Measurements from ENCODE around the gene ECHDC3.
"Not testable (repeated sequence)": the region's sequence is repeated elsewhere in the genome, so short reads cannot be mapped to it uniquely, and the experiment has no call there.

Gene ECHDC3

DNA sequence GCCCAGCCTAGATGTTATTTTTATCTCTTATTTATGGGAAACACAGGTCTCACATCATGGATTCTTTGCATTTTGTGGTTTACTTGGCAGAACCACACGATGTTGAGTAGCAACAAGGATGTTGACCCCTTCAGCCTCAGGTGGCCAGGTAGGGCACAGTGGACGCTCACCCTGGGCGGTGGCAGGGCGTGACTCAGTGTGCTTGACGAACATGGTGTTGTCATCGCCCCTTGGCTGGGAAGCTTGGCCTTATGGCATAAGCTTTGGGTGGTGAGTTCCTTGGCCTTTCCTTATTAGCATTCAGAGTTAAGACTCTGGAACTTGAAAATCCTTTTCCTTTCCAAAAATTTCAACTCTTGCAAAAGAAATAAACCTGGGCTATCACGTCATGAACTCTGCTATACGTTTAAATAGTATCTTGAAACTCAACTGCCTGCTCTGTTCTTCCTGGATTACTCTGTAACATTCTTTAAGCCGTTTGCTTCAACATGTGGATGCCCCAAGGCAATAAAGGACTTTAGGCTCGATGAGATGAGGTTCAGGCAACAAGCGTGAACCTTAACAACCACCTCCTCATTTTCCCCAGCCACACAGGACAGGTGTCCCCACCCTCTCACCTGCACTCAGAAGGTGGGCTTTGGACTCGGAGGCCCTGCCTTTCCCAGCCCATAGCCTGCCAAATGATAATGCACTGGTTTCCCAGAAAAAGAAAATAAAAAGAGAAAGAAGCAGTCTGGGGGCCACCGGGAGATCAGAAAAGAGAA, 22.5 kb upstream of the ECHDC3 start:
- no peak for DNase-seq

DNA sequence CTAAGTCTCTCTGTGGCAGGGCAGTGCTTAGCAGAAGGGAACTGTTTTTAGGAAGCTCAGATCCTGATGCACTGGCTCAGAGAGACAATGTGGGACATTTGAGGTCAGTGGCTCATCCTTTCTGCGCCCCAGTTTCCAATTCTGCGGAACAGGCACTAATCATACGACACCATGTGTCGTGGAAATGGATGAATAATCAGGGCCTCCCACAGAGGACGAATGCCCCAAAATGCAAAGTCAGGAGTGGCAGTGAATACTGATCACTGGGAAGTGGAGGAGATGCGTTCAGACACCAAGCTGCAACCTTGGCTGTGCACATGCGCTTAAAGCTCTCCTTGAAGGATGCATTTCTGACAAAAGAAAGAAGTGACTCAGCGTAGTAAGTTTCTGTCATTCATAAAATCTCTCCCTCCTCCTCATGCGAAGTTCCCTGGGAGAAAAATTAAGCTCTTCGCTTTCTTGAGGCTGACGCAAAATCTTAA, 21.9 kb upstream of the ECHDC3 start:
- DNase-seq = no peak

DNA sequence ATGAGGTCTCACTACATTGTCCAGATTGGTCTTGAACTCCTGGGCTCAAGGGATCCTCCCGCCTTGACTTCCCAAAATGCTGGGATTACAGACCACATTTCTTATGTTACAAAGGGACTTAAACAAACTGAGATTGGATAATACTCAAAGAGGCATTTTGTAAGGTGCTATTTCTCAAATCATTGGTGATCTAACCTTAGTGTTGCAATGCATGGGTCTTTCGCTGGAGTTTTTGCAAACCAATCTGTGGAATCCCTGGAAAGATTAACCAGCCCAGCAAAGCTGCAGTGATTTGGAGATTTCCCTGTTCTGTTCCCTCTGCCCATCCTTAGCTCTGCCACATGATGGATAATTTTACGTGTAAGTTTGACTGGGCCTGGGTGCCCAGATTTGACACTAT, 20.4 kb upstream of the ECHDC3 start:
- no peak for DNase-seq

DNA sequence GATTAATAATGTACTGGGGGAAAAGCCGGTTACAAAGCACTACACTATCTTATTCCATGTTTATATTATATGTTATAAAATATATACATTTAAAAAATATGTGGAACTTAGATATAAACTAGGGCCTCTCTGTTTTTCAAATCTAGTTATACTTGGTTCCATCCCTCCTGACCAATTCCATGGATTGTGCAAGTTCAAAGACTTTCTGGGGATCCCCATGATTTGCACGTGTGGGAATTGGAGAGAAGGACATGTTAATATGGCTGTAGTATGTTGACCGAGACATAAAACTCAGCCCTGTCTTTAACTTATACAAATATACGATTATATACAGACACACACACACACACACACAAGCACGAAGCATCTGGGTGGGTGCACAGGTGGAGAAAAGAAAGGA, 18.8 kb upstream of the ECHDC3 start:
- DNase-seq = no peak

DNA sequence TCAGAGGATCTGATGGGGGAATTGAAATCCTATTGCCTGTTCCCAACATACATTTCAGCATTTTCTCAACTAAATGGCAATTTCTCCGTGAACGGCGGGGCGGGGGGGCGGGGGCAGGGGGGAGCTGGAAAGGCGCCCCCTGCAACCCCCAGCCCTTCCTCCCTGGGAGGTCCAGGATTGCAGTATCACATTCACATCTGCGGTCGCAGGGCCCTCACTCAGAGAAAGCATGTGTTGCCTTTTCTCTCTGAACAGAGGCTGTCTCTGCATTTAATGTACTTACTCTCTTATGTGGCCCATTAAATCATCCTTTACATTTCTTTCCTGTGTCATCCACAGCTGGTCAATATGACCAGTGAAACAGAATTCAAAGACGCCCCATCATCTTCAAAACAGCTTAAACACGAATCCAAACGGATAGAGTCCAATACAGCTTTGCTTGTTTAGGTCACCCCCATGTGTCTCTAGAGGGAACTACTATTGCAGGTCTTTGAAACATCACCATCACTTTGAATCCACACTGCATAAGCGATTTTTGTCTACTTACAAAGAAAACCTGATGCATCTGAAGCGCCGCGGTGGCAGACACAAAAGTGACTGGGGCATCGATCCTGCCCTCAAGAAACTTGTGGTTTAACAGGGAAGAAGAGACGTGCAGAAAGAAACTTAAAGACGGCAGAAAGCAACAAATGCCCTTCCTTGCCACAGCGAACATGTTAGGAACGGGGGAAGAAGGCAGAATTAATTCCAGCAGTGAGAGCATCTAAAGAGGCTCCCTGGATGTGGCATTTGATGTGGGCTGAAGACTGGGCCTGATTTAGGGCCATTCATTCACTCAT, 17.0 kb upstream of the ECHDC3 start:
- DNase-seq = no peak

DNA sequence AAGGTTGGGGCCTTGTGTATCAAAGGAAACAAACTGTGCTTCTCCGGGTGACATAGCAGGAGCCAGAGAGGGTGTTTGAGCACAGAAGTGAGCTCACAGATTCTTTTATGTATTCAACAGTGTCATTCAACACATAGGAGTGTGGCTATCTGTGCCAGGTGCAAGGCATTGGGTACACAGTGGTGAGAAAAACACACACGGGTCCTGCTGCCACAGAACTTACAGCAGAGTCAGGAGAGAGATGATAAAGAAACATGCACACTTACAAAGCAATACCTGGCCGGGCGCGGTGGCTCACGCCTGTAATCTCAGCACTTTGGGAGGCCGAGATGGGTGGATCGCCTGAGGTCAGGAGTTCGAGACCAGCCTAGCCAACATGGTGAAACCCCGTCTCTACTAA, 16.3 kb upstream of the ECHDC3 start:
- DNase-seq = no peak

DNA sequence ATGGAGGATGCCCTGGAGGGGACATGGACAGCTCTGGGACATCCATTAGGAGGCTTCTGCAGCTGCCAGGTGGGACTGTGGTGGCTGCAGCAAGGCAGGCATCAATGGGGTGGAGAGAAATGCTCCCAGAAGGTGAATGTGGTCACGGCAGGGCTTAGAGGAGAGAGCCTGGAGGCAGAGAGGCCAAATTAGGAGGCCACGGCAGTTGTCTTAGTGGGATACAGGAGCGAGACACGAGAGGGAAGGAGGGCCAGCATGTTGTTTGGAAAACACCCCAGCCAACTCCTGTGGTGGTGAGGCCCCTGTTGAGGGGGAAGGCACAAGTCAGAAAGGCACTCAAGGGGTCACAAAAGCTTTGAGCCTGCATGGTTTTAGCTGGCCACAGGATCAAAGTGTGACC, 14.6 kb upstream of the ECHDC3 start:
- no peak for DNase-seq

DNA sequence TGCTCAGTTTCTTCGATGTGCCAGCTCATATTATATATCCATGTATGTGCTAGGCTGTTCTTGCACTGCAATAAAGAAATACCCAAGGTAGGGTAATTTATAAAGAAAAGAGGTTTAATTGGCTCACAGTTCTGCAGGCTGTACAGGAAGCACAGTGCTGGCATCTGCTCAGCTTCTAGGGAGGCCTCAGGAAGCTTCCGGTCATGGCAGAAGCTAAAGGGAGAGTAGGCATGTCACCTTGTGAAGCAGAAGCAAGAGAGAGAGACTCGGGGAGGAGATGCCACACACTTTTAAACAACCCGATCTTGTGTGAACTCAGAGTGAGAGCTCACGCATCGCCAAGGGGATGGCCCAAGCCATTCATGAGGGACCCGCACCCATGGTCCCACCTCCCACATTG, 13.8 kb upstream of the ECHDC3 start:
- DNase-seq = no peak

DNA sequence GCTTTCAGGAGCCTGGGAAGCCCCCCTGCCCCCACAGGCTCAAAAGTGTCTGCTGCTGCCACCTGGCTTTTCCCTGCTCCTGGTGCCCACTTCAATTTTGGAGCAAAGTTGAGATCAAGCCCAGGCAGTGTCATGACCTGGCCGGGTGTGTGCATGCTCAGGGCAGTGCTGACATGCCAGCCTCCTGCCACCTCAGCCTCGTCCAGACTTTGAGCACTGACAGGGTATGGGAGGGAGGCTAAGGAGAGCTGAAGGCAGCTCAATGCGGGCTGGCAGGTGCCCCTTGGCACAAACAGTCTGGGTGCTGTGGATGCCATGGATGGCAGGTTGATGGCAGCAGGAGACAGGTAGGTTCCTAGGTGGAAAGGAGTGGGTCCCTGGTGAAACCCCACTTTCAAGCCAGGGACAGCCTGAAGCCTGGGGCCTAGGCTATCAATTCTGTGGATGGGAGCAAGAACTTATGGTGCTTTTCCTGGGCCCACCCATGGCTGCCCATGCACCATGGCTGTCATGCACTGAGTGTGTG, 12.3 kb upstream of the ECHDC3 start:
- DNase-seq = no peak

DNA sequence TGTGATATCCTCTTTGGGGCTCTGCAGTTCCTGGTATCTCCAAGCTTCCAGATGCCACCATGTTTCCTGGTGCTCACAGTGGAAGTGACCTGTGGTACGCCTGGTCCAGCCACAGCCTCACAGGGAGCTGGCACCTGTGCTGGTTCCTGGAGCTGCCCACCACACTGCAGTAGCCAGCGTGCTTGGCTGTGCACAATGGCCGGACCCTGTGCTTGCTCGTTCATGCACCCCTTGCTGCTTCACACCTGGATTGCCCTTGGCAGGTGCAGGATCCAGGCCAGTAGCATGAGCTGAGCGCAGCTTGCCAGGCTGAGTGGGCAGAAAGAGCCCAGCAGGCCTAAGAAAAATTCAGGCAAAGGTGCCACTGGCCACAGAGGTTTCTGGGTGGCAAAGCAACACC, 11.4 kb upstream of the ECHDC3 start:
- DNase-seq = no peak

DNA sequence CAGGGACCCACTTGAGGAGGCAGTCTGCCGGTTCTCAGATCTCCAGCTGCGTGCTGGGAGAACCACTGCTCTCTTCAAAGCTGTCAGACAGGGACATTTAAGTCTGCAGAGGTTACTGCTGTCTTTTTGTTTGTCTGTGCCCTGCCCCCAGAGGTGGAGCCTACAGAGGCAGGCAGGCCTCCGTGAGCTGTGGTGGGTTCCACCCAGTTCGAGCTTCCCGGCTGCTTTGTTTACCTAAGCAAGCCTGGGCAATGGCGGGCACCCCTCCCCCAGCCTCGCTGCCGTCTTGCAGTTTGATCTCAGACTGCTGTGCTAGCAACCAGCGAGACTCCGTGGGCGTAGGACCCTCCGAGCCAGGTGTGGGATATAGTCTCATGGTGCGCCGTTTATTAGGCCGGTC, 5.4 kb upstream of the ECHDC3 start:
- not testable (repeated sequence) for DNase-seq

DNA sequence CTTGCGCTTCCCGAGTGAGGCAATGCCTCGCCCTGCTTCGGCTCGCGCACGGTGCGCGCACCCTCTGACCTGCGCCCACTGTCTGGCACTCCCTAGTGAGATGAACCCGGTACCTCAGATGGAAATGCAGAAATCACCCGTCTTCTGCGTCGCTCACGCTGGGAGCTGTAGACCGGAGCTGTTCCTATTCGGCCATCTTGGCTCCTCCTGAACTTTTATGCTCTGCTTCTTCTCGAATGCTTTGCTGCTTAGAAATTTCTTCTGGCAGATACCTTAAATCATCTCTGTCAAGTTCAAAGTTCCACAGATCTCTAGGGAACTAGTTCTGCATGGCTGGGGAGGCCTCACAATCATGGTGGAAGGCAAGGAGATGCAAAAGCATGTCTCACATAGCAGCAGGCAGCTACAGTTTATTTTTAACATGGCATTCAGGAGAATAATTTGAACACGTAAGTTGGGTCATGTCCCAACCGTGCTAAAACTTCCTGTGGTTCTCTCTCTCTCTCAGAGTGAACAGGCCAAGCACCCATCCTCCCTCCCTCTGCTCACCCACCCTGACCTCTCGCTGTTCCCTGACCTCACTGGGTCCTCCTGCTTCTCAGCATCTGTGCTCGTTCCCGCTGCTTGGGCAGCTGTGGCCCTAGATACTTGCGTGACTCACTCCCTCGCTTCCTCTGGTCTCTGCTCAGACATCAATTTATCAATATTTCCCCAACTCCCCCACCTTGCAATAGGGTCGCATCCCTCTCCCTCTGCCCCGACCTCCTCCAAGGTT, 4.7 kb upstream of the ECHDC3 start:
- DNase-seq = not testable (repeated sequence)

DNA sequence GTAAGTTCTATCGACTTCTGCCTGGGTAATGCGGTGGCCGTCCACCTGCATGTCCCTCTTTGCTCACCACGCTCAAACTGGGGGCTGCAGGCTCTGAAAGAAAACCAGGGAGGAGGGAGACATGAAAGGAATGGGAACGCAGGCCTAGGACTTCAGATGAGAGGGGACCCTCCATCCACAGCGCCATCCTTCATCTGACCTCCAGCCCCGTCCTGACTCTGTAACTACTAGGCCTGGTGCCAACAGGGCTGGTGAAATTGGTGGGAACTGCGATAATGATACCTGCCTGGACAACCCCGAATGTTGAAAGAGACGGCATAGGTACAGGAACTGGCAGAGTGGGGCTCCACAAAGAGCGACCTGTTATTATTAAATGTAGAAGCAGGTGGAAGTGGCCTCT, 1.3 kb upstream of the ECHDC3 start:
- no peak for DNase-seq

DNA sequence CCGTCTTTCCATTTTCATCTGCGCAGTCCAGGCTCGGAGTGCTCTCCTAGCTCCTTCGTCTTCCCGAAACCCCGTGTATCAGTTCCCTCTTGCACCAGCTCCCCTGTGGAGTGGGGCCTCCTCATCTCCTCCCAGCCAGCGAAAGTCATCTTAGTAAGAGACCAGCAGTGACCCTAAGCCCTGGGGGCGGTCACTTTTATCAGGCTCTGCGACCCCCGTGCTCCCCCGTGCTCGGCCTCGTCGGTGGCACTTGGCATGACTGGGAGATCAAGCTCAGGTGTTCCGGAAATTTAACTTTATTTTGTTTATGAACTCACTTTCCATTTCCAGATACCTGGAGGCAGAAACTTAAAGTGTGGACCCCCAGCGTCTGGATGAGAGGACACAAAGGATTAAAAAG, 574 bp upstream of the ECHDC3 start:
- DNase-seq = no peak

DNA sequence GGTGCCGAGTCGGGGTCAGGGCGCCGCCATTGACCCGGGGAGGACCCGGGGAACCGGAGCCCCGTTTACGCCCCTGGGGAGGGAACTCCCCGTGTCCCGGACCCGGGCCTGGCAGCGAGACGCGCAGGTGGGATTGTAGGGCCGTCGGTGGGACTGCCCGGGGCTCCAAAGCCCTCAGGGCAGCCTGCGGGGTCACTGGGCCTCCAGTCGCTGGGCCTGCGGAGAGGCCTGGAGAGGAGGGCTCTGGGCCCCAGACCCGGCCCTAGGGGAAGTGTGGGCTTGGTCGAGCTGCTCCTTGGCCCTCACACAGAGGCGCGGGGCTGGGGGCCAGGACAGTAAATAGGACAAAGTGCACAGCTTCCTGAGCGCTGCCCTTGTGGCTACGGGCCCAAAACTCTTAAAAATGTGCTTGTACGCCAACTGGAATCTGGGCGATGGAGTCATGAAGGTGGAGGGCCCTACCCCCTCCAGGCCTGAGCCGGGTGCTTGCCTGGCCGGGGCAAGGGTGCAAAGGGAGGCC, 657 bp downstream of the ECHDC3 start:
- DNase-seq = no peak

DNA sequence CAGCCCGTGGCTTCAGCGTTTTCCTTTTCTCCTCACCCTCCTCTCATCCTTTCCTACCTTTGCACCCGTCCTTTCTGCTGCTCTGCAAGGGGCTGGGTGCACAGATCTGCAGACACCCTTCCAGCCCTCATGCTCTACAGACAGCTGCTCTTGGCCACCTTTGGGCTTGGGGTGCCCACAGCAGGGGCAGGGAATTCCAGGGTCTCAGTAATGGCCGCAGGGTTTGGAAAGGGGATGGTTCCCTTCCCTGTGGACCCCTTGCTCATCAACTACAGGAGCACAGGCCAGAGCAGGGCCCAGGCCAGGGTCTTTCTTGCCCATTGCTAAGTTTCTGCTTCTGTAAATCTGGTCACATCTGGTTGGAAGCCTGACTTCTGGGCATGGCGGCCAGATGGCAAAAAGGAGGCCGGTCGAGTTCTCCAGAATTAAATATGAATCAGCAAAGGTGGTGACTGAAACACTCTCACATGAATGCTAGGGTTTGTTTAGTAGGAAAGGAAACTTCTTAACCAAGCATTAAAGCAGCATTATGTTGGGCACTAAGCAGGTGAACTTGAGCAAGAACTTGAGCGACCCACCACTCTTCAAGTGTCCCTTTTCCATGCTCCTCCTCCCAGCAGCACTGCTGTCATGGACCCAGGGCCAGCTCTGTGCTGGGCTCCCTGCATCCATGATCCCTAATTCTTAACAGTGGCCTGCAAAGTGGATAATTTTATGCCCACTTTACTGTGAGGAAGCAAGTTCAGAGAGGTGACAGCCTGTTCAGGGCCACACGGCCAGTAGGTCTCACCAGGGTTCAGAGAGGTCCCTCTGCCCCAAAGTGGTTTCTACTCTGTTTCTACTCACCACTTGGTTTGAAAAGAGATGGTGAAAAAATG, 1.5 kb downstream of the ECHDC3 start:
- no peak for DNase-seq

DNA sequence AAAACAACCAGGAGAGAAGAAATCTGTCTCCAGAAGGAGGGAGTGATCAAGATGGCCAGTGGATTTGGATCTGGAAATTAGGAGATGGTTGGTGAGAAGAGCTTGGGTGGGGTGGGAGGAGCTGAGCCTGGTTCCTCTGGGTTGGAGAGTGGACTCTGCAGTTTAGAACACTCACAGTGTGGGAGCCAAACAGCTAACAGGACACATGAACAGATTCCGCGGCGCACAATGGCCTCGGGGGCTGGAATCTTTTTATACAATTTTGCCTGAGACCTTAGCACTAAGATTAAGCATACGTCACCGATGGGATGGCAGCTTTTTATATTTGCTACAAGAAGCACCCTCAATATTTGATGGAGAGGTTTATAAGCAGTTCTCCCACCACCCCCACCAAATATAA, 2.9 kb downstream of the ECHDC3 start:
- no peak for DNase-seq

DNA sequence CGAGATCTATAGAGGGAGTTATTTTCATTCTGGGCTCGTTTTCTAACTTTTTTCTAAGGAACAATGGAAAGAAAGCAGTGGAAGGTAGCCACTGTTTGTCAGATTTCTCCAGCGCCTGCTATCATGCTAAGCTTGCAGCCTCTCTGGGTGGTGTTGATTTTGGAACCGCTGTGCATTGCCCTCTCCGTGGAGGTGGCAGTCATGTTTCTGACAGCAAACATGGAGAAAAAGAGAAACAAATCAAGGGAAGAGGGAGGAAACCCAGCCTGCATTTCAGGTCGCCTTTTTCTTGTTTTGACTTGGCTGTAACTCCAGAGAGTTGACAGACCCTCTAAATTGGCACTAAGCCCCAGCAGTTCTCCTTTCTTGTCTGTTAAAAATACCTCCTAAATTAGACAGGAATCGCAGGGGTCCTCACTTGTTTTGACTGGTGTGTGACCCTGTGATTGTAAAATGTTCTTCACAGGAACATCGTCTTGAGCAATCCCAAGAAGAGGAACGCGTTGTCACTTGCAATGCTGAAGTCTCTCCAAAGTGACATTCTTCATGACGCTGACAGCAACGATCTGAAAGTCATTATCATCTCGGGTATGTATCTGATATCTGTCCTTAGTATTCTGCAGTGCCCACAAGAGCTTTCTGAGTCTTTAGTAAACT, 4.8 kb downstream of the ECHDC3 start:
- DNase-seq = no peak

DNA sequence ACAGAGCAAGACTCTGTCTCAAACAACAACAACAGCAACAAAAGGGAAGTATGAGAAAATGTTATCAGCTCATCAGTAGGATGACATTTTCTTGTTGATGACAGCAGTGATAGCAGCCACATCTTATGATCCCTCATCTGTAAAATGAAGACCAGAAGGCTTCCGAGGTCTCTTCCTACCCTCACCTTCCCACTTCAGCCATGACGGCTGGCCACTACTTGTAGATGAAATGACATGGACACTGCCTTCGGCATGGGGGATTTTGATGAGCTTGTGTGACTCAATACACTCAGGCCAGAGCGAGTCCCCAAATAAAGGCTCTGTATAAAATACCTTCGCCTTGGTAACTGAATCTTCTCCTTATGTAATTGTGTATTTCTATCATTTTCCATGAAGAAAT, 6.7 kb downstream of the ECHDC3 start:
- no peak for DNase-seq

DNA sequence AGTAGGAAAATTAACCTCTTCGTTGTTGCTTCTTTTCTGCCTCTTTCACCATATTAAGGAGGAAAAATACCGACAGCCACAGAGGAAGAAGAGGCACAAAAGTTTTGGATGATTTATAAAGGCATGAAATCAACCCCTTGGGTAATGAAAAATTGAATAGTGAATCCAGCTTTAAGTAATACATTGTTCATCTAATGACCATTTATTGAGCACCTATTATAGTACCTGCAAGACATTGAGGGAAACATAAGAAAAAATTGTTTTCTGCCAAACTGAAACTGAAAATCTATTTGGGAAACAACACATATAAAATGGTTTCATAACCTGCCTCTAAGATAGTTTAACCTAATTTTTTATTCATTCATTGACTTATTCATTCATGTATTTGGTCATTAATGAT, 8.2 kb downstream of the ECHDC3 start:
- no peak for DNase-seq

DNA sequence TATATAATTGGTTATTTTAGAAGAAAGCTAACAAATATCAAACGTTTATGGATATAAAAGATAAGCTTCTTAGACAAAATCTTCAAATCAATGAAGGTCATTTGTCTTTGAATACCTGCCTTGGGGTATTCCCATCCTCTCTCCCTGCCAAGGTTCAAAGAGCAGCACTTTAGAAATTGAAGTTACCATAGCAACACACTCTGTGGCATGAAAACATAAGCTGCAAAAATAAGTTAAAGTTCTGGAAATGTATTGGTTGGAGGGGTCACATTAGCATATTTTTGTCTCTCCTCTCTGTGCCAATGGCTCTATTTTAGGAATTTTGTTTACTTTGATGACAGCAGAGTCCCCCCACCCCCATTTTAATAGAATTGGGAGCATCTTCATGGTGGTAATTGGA, 12.0 kb downstream of the ECHDC3 start:
- no peak for DNase-seq

Data from islet precursor cell (in vitro differentiated cells).